Endometrial microvascular endothelial cells (primary cell): ENCODE measurements around the gene KLHL40. TPM values are rescaled to one million over a fixed set of nuclear protein-coding genes. Genes with fewer than 3 reads are reported as not detected.

Source experiments
- in situ Hi-C: cut with HindIII; loops from 2 replicates; pipeline ENCODE4 v1.10.0; 2017; ENCODE audit warnings: low sequenced_read_pairs, low pct_unique_long_range_greater_than_20kb; ENCODE audit errors: inconsistent ontology term
- total RNA-seq: library from RNA; depleted of rRNA; stranded (reverse); fragments of >200 nt; gene quantifications from one replicate; pipeline ENCODE4 v1.2.3, GENCODE V29; 2015; ENCODE audit errors: inconsistent ontology term

Gene KLHL40
- total RNA-seq, 1 donor from 2014 or later, result not detected

GRCh38 chr3:42732196-42732828 is 47.0 kb downstream of the KLHL40 start:
- in situ Hi-C loops, result no loop called here

DNA sequence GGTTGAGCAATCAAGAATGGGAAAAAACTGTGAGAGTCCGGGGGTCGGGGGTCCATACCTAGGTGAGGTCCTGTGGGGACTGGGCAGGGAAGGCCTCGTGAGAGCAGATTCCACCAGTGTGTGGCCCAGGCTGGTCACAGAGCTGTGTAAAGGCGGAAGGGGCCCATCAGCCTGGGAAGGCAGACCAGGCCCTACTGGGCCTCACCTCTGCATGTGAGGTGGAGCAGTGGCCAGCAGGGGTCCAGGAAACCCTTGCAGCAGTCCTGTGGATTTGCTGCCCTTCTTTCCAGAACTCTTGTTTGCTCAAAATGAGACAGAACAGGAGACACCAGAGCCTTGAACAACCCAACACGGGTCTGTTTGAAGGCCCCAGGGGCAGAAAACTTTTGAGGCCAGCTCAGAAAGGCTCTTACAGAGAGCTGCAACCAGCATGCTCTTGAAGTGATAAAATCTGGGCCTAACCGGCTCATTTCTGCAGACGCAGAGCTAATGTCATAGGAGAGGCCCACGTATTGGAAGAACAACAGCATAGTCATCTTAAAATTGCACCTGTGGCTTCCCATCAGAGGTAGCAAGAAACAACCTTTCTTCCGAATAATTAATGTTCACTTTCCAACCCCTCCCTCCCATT is 47.6 kb downstream of the KLHL40 start:
- in situ Hi-C loops, result no loop called here

- in situ Hi-C loops, result no loop called here
Observed at GRCh38 chr3:42733501-42734262, 48.3 kb downstream of the KLHL40 start.

GRCh38 chr3:42734263-42734860 is 49.0 kb downstream of the KLHL40 start:
- in situ Hi-C loops, result no loop called here

- in situ Hi-C loops, result no loop called here
Observed at GRCh38 chr3:42735019-42735418, 49.7 kb downstream of the KLHL40 start.

GRCh38 chr3:42735615-42736014 is 50.3 kb downstream of the KLHL40 start:
- in situ Hi-C loops, result no loop called here

DNA sequence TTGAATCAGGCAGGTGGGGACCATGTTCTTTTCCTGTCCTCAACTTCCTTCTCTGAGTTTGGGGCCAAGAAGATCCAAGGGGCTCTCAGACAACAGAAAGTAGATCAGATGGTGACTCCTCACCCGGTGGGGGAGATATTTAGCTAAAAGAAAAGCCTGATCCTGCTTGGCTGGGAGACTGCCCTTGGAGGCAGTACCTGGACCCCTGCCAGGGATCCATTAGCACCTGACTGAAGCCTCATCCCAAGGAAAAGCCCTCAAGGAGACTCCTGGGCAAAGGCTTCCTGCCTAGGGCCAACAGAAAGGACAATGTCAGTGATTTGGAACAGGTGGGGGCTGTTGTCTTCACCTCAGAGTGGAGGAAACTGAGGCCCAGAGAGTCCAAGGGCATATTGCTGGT is 50.7 kb downstream of the KLHL40 start:
- in situ Hi-C loops, result no loop called here

DNA sequence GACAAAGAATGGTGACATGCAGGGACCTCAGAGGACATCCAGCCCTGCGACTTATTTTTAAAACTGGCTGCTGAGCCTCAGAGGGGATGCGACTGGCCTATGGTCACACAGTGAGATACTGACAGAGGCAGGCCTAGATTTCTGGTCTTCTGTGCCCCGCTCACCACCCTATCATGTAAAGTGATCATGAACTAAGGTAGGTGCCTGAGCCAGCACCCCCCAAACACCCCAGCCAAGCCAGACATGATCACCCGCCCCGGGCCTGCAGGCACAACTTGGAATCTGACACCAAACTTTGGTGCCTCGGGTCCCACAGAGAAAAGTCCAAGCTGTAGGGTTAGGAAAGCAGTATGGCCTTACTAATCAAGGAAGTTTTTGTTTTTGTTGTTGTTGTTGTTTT is 51.2 kb downstream of the KLHL40 start:
- in situ Hi-C loops, result no loop called here

DNA sequence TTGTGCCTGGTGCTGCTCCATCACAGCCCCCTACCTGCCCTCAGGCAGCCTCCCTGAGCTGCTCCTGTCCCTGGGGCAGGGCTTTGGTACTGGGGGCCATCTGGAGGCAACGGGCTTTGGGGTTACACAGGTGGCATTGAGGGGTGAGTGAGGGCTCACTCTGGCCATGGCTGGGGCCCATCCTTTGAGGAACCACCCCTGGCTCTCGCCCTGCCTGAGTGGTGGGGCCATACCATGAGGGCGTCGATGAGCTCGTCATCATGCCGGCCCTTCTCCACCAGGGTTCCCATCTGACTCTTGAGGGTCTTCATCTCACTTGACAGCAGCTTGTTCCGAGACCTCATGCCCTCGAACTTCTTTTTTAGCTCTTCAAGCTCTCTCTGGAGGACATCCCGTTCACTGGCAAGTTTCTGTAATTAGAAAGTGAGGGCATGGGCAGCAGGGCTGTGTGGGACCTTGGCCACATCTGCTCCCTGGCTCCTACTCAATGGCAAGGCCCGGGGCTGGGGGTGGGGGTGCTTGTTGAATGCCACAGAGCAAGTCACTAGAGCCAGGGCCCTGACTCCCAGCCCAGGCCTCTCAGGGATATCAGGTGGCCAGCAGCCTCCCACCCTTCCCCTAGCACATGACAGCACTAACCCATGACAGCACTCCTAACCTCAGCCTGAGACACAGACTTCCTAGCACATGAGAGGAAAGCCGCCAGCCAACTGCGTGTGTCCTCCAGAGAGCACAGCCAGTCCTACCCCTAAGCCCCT is 54.2 kb downstream of the KLHL40 start:
- in situ Hi-C loops, result no loop called here

DNA sequence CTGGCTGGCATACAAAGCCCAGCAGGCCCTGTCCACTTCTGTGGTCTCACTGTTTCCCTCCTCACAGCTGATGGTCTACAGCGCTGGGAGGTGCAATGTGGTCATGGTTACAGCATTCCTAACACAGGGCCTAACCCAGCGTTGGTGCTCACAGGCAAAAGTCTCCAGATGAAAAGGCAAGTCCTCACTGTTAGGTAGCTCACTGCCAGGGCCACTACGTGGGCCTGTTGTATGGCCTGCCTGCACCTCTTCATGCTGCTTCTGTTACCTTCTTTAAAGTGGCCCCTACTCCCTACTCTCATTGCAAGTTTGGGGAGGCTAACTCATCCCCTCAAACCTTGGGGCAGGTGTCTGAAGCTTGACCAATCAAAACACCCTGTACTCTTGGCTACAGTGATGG is 56.5 kb downstream of the KLHL40 start:
- in situ Hi-C loops, result no loop called here

Other genes starting within 250 kb of the KLHL40 start
- not detected for gene VIPR1, start 182.9 kb upstream of the KLHL40 start, total RNA-seq
- 123 TPM for gene SEC22C, start 103.6 kb upstream of the KLHL40 start, total RNA-seq
- gene SS18L2, start 94.7 kb upstream of the KLHL40 start, total RNA-seq, result 24.6 TPM
- 29.2 TPM for gene NKTR, start 84.9 kb upstream of the KLHL40 start, total RNA-seq
- 10.9 TPM for gene ZBTB47, start 31.8 kb upstream of the KLHL40 start, total RNA-seq
- gene HHATL, start 17.3 kb downstream of the KLHL40 start, total RNA-seq, result not detected
- gene CCDC13, start 87.7 kb downstream of the KLHL40 start, total RNA-seq, result not detected
- gene HIGD1A, start 119.0 kb downstream of the KLHL40 start, total RNA-seq, result 205 TPM
- not detected for gene ACKR2, start 123.9 kb downstream of the KLHL40 start, total RNA-seq
- not detected for gene CYP8B1, start 190.3 kb downstream of the KLHL40 start, total RNA-seq
- gene ZNF662, start 220.6 kb downstream of the KLHL40 start, total RNA-seq, result 0.37 TPM